SKM-1 treated with dmso at 0.1 percent for 144 hours (cell line): ENCODE results near the gene NMRK2.
"Not testable (repeated sequence)": the region's sequence is repeated elsewhere in the genome, so short reads cannot be mapped to it uniquely, and the experiment has no call there.

Experiments
- DNase-seq: peaks from one replicate; lab custom pipeline; 2025; ENCODE audit not compliant: unreplicated experiment; lab: John Stamatoyannopoulos, UW

Gene NMRK2

DNA sequence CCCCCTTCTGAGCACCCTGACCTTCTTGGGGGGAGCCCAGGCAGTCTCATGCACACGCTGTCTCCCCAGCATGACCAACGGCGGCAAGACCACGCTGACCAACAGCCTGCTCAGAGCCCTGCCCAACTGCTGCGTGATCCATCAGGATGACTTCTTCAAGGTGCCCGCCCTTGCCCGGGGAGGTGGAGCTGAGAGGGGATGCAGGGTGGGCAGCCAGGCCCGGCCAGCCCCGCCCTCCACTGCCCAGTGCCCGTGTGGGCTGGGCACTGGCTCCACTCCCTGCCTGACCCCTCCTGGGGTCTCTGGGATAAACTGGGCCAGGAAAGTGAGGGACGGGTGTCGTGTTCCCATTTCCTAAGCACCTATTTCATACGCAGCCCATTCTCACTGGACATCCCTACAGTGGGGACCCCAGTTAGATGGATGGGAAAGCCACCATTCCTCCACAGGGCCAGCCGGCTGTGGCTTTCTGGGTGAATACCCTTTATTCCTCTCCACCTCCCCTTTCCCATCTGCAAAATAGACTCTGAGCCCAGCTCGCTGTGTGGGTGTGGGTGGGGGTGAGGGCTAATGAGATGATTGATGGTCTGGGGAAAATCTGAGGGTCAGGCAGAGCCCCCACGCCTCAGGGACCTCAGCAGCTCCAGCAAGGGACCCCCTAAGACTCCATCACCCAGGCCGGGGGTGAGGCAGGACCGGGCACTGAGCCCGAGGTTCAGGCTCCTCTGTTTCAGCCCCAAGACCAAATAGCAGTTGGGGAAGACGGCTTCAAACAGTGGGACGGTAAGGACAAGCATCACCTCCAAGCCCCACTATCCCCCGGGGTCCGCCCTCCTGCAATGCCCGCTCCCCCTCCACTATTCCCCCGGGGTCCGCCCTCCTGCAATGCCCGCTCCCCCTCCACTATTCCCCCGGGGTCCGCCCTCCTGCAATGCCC lies 3.9 kb downstream of the NMRK2 start:
- no peak for DNase-seq

- not testable (repeated sequence) for DNase-seq
Observed at GRCh38 chr19:3938300-3938950, 5.6 kb downstream of the NMRK2 start.

GRCh38 chr19:3942790-3943409 lies 10.0 kb downstream of the NMRK2 start:
- no peak for DNase-seq

GRCh38 chr19:3944018-3944721 lies 11.3 kb downstream of the NMRK2 start:
- peak; percentile 31 for DNase-seq

GRCh38 chr19:3945838-3946237 lies 13.0 kb downstream of the NMRK2 start:
- no peak for DNase-seq

- DNase-seq = not testable (repeated sequence)
Observed at GRCh38 chr19:3947316-3947933, 14.6 kb downstream of the NMRK2 start.

DNA sequence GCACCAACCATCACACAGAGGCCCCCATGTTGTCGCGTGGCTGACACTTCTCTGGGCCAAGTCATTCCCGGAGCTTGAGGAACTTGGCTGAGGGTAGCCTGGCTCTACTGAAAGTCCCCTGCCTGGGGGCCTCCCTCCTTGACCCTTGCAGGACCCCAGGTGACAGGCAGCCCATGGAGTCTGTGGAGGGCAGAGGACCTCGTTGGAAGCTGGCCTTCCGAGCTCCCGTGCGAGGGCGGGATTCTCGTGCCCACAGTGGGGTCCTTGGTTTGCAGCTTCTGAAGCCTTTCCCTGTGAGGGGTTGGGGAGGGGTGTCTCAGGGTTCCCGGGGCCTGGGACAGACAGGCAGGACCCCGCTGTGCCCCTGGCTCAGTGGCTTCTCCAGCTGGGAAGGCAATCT lies 16.4 kb downstream of the NMRK2 start:
- no peak for DNase-seq

- no peak for DNase-seq
Observed at GRCh38 chr19:3949997-3950859, 17.4 kb downstream of the NMRK2 start.

- DNase-seq = no peak
Observed at GRCh38 chr19:3950871-3951861, 18.3 kb downstream of the NMRK2 start.

- not testable (repeated sequence) for DNase-seq
Observed at GRCh38 chr19:3952755-3953276, 19.9 kb downstream of the NMRK2 start.

DNA sequence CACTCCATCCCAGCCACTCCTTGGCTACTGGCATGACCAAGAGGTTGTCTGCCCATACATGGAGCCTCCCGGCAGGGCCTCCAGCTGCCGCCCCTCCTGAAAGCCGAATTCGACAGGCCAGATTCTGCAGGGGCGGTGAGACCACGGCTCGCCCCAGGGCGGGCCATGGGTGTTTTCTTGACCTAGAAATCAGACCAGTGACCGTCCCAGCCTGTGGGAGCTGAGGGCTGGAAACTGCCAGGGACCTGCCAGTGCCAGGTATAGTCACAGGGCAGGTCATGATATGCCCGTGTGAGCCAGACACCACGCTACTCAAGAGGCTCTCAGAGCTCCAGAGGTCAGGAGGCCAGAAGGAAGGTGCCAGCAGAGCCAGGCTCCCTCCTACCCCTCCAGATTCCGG lies 21.2 kb downstream of the NMRK2 start:
- no peak for DNase-seq

DNA sequence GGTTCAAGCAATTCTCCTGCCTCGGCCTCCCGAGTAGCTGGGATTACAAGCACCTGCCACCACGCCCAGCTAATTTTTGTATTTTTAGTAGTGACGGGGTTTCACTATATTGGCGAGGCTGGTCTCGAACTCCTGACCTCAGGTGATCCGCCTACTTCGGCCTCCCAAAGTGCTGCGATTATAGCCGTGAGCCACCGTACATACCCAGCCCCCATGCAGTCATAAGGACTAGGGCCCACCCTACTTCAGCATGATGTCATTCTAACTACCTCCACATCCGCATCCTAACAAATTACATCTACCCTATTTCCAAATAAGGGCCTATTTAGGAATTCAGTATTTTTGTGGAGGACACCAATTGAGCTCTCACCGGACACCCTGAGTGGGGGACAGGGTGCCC lies 22.4 kb downstream of the NMRK2 start:
- not testable (repeated sequence) for DNase-seq

- DNase-seq = no peak
Observed at GRCh38 chr19:3955688-3956087, 22.8 kb downstream of the NMRK2 start.

DNA sequence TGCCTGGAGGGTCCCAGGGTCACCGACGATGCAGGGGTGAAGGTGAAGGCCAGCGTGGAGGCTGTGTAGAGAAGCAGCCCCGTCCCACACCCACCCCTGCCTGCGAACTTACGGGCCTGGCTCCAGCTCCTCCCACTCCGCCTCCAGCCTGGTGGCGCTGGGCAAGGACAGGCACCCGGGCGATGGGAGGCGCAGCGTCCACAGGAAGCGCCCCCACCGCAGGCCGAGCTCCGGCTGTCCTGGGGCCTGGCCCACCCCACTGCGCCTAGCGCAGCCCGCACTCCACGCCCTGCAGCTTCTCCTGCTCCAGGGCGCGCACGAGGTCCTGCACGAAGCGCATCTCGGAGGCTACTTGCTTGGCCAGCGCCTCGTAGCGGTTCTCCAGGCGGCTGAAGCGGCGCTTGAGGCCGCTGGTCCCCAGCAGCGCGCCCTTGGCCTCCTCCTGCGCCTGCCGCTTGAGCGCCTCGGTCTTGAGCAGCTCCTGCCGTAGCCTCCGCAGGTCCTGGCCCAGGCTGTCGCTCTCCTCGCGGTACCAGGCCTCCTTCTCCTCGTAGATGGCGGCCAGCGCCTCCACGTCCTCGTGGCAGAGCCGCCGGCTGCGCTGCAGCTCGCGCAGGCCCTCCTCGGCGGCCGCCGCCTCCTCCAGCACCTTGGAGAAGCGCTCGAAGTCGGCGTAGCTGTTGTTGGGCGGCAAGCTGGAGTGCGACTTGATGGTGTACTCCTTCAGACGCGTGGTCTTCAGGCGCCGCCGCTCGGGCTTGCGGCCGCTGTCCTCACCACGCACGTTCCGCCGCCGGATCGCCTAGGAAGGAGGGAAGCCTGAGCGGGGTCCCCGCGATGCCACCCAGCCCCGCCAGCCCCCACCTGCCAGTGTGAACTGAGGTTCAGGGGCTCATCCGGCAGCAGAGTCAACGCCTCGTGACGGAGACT lies 26.2 kb downstream of the NMRK2 start:
- no peak for DNase-seq

- DNase-seq = no peak
Observed at GRCh38 chr19:3959766-3960131, 26.9 kb downstream of the NMRK2 start.

GRCh38 chr19:3961007-3961406 lies 28.1 kb downstream of the NMRK2 start:
- DNase-seq = no peak

- DNase-seq = no peak
Observed at GRCh38 chr19:3963458-3964255, 30.8 kb downstream of the NMRK2 start.
